Measurements from ENCODE around the gene ATG10. TPM values are rescaled to one million over a fixed set of nuclear protein-coding genes. Genes with fewer than 3 reads are reported as not detected.
"Not testable (repeated sequence)": the region's sequence is repeated elsewhere in the genome, so short reads cannot be mapped to it uniquely, and the experiment has no call there.

The ATG10 gene
- total and polyA plus RNA-seq, 2 donors (not counting 1 experiment from before 2014, with no cell fraction given), result 1.6 to 11.6 TPM

DNA sequence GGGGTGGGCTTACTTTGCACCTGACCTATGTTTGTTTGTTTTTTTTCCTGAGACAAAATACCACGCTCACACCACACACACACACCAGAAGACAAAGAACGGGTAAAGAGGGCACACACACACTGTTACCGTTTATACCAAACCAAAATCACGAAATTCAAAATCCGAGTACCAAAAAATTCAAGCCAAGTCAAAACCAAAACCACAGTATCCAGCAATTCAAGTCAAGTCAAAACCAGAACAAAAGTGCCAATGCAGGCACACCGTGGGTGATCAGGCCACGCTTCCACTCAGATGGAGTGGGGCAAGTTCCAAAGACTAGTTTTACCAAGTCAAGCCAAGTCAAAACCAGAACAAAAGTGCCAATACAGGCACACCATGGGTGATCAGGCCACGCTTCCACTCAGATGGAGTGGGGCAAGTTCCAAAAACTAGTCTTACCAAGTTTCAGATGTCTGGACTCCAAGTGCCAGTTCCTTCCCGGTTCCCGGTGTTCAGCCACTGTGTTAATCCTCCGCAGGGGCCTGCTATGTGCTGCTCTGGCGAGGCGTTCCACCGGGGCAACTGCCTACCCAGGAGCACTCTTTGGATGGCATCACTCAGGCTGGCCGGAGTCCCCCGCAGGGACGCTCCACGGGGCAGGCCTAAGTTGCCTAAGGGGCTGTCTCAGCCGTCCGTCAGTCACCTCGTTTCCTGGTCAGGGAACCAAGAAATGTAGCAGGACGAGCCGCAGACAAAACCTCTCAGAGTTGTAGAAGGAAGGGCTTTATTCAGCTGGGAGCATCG lies 300.9 kb downstream of the ATG10 start:
- H3K27me3 Mint-ChIP-seq; H3K9me3 ChIP-seq (ENCODE audit: control extremely low read depth in 1 of 3, control insufficient read depth in 2 of 3, insufficient read depth in 1 of 3, low read length in 2 of 3); CTCF ChIA-PET; H4K20me1 ChIP-seq (ENCODE audit: control insufficient read depth, insufficient read depth, low read length, poor library complexity, severe bottlenecking); H3K9me3 Mint-ChIP-seq (ENCODE audit: insufficient read depth); H3K27me3 ChIP-seq (replicated peaks in 1 of 4; ENCODE audit: control extremely low read depth in 1 of 4, control insufficient read depth in 3 of 4, insufficient read depth in 4 of 4, low read length in 3 of 4); H3K4me3 ChIP-seq (ENCODE audit: control extremely low read depth in 1 of 5, extremely low read depth in 1 of 5, insufficient read depth in 1 of 5, low read depth in 2 of 5, low read length in 4 of 5); ATAC-seq (ENCODE audit: low read depth); POLR2A ChIA-PET: not testable (repeated sequence)
- 91% methylated on average over 24 of the region's 24 CpGs for WGBS (ENCODE audit: insufficient coverage)
- Mint-ChIP-seq H3K4me1 (peaks cover 35% of the 10 kb centered on the region), H3K4me3 (peak overlapping the region; percentile 21), H3K27ac (peak overlapping the region; percentile 95)
- peaks cover 19% of the 10 kb centered on the region for H3K79me2 ChIP-seq (ENCODE audit: control insufficient read depth, insufficient read depth, low read length)
- intact Hi-C loops (cut with micrococcal nuclease), result loop anchor here (10.0 kb wide), 1 partner anchor 418 kb away; no protein-coding TSS in a partner anchor
- H2AFZ ChIP-seq (ENCODE audit: insufficient read depth, low read depth, low read length, poor library complexity, severe bottlenecking), result peak overlapping the region; percentile 77
- peaks cover 5 to 29% of the 10 kb centered on the region in 2 experiments for H3K36me3 ChIP-seq (replicated peaks in 1 of 2; ENCODE audit: control extremely low read depth in 1 of 2, control insufficient read depth in 1 of 2, extremely low read depth in 1 of 2, insufficient read depth in 2 of 2, low read length in 1 of 2)
- H3K27ac ChIP-seq (ENCODE audit: low read length in 2 of 2), result peak overlapping the region; percentile 59 to 90
- H3K4me2 ChIP-seq (replicated peaks; ENCODE audit: low read depth, low read length, poor library complexity, severe bottlenecking), result peak overlapping the region; percentile 14
- DNase-seq, result peak; percentile 35
- peaks cover 27 to 30% of the 10 kb centered on the region in 2 donors for H3K4me1 ChIP-seq (ENCODE audit: control insufficient read depth in 2 of 2, insufficient read depth in 2 of 2, low read length in 2 of 2)
- peak overlapping the region; percentile 56 for H3K9ac ChIP-seq (ENCODE audit: low read length)

DNA sequence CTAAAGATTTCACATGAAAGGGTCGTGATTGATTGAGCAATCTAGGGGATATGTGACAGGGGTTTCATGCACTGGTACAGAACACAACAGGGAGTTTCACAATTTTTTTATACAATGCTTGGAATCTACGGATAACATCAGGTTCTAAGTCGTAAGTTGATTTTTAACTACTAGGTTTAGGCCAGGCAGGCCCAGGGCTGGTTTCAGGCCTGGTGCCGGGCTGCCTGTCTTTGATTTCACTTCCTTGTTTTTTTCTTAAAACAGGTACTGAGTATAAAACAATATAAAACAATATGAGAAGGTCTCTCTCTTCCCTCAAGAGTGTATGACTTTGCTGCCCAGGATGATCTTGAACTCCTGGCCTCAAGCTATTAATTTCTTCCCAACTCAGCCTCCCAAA lies 301.6 kb downstream of the ATG10 start:
- H3K79me2 ChIP-seq (ENCODE audit: control insufficient read depth, insufficient read depth, low read length), result peaks cover 26% of the 10 kb centered on the region
- no CpG with 5 or more reads among the region's 4 CpGs for WGBS (ENCODE audit: insufficient coverage)
- intact Hi-C loops (cut with micrococcal nuclease), result loop anchor here (10.0 kb wide), 1 partner anchor 419 kb away; no protein-coding TSS in a partner anchor
- H3K27me3 ChIP-seq (replicated peaks in 1 of 4; ENCODE audit: control extremely low read depth in 1 of 4, control insufficient read depth in 3 of 4, insufficient read depth in 4 of 4, low read length in 3 of 4); H3K9me3 ChIP-seq (ENCODE audit: control extremely low read depth in 1 of 3, control insufficient read depth in 2 of 3, insufficient read depth in 1 of 3, low read length in 2 of 3); H3K9me3 Mint-ChIP-seq (ENCODE audit: insufficient read depth); H3K27me3 Mint-ChIP-seq; H3K4me3 ChIP-seq (ENCODE audit: control extremely low read depth in 1 of 5, extremely low read depth in 1 of 5, insufficient read depth in 1 of 5, low read depth in 2 of 5, low read length in 4 of 5); CTCF ChIA-PET; POLR2A ChIA-PET; ATAC-seq (ENCODE audit: low read depth); H4K20me1 ChIP-seq (ENCODE audit: control insufficient read depth, insufficient read depth, low read length, poor library complexity, severe bottlenecking): not testable (repeated sequence)
- H2AFZ ChIP-seq (ENCODE audit: insufficient read depth, low read depth, low read length, poor library complexity, severe bottlenecking), result peak overlapping the region; percentile 77
- H3K36me3 ChIP-seq (replicated peaks in 1 of 2; ENCODE audit: control extremely low read depth in 1 of 2, control insufficient read depth in 1 of 2, extremely low read depth in 1 of 2, insufficient read depth in 2 of 2, low read length in 1 of 2), result peaks cover 5 to 29% of the 10 kb centered on the region in 2 experiments
- Mint-ChIP-seq H3K4me3 (peak overlapping the region; percentile 52), H3K4me1 (peaks cover 39% of the 10 kb centered on the region), H3K27ac (peak overlapping the region; percentile 95)
- peak overlapping the region; percentile 14 for H3K4me2 ChIP-seq (replicated peaks; ENCODE audit: low read depth, low read length, poor library complexity, severe bottlenecking)
- H3K4me1 ChIP-seq (ENCODE audit: control insufficient read depth in 2 of 2, insufficient read depth in 2 of 2, low read length in 2 of 2), result peaks cover 27 to 30% of the 10 kb centered on the region in 2 donors
- peak; percentile 70 for DNase-seq
- H3K27ac ChIP-seq (ENCODE audit: low read length in 2 of 2), result peak overlapping the region; percentile 59 to 90
- peak overlapping the region; percentile 56 for H3K9ac ChIP-seq (ENCODE audit: low read length)
